Tibial nerve (tissue), 4 donors: ENCODE measurements around the gene EFNA5.

Experiments
- CTCF ChIP-seq, 5 experiments: fragments of 200-600 bp in 3 of 5; fragments of 450-650 bp in 2 of 5; sonication (generic) in 3 of 5; IDR thresholded peaks; one replicate each; pipeline ENCODE4 v1.5.1; 2016 to 2019; ENCODE audit warnings: antibody characterized with exemption in 5 of 5, mild to moderate bottlenecking in 3 of 5, moderate library complexity in 2 of 5
- EP300 ChIP-seq, 2 donors: sonication (generic); formaldehyde crosslinking; IDR thresholded peaks; one replicate each; pipeline ENCODE4 v1.6.1; 2017; ENCODE audit warnings: antibody characterized with exemption in 2 of 2, mild to moderate bottlenecking in 1 of 2

GRCh38 chr5:107653685-107654084 lies 17.1 kb downstream of the EFNA5 start:
- TF ChIP-seq EP300 (IDR thresholded peaks at IDR 0.05) (no peak), CTCF (IDR thresholded peaks at IDR 0.05) (no peak)
